Measurements from ENCODE around the gene NID1.

DNA sequence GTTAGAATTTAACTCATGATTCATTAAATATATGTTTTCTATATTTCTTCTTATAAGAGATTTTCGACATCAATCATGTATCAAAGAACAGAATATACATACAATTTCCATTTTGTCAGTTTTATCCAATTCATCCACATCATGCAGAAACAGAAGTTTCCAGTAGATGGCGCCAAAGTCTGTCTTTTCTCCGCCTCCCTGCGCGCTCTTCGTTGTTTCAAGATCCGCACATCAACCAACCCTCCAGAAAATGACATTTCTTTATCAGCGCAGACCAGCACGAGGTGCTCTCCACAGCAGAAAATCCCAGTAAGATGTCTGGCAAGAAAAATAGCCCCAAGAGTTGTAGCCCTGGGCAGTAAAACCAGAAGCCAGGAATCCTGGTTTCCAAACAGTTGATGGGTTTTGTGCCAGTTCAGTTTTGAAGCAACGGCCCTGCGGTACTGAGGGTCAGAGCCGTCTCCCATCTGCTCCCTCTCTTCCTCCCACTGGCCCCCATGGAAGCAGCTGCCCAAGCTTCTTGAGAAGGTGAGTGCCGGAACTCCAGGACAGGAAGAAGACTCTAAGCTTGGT lies 38.8 kb upstream of the NID1 start:
- peak; percentile 67 to 84 (median 77) for TF ChIP-seq CTCF (IDR thresholded peaks at IDR 0.05)
- no peak for TF ChIP-seq POLR2A (IDR thresholded peaks at IDR 0.05)

Measured in thyroid gland (tissue), 4 donors.